Osteocyte (in vitro differentiated cells): ENCODE data around the gene KISS1. TPM values are rescaled to one million over a fixed set of nuclear protein-coding genes. Genes with fewer than 3 reads are reported as not detected.
"Not testable (repeated sequence)": the region's sequence is repeated elsewhere in the genome, so short reads cannot be mapped to it uniquely, and the experiment has no call there.

ENCODE experiments used
- DNase-seq: peaks from one replicate; pipeline ENCODE4 v3.0.0; 2021; ENCODE audit warnings: mixed read lengths; ENCODE audit not compliant: unreplicated experiment; ENCODE audit errors: extremely low spot score
- H3K27ac Mint-ChIP-seq: one replicate; pipeline ENCODE4 v1.8.0; 2021; ENCODE audit warnings: mild to moderate bottlenecking, mixed read lengths; ENCODE audit not compliant: unreplicated experiment
- H3K27me3 Mint-ChIP-seq: one replicate; pipeline ENCODE4 v1.8.0; 2021; ENCODE audit warnings: mixed read lengths; ENCODE audit not compliant: unreplicated experiment
- H3K36me3 Mint-ChIP-seq: one replicate; pipeline ENCODE4 v1.8.0; 2021; ENCODE audit warnings: mixed read lengths; ENCODE audit not compliant: unreplicated experiment
- H3K4me1 Mint-ChIP-seq: one replicate; pipeline ENCODE4 v1.8.0; 2021; ENCODE audit warnings: mixed read lengths; ENCODE audit not compliant: unreplicated experiment
- H3K4me3 Mint-ChIP-seq: one replicate; pipeline ENCODE4 v1.8.0; 2021; ENCODE audit warnings: mild to moderate bottlenecking, moderate library complexity, mixed read lengths; ENCODE audit not compliant: unreplicated experiment
- H3K9me3 Mint-ChIP-seq: one replicate; pipeline ENCODE4 v1.8.0; 2021; ENCODE audit warnings: mixed read lengths; ENCODE audit not compliant: unreplicated experiment
- CTCF ChIP-seq: fragments of 200-600 bp; sonication (generic); IDR thresholded peaks from 2 replicates; pipeline ENCODE4 v1.5.0; 2021; ENCODE audit warnings: antibody characterized with exemption, mild to moderate bottlenecking, moderate library complexity
- total RNA-seq: library from RNA; stranded (reverse); gene quantifications from 2 replicates; pipeline ENCODE4 v1.2.1, GENCODE V29; 2021

The KISS1 gene
- total RNA-seq, 1 donor from 2014 or later: not detected

GRCh38 chr1:204237515-204237914, 41.2 kb upstream of the KISS1 start:
- H3K4me1 Mint-ChIP-seq, H3K36me3 Mint-ChIP-seq, DNase-seq, H3K4me3 Mint-ChIP-seq, H3K9me3 Mint-ChIP-seq, H3K27ac Mint-ChIP-seq: not testable (repeated sequence)
- peaks cover 21% of the 10 kb centered on the region for H3K27me3 Mint-ChIP-seq

GRCh38 chr1:204232526-204232925, 36.2 kb upstream of the KISS1 start:
- Mint-ChIP-seq H3K27me3 (peaks cover 17% of the 10 kb centered on the region), H3K4me3 (no peak overlapping the region), H3K36me3 (no peaks in the 10 kb centered on the region), H3K9me3 (peaks cover 12% of the 10 kb centered on the region), H3K27ac (peak overlapping the region; percentile 6), H3K4me1 (peaks cover 10% of the 10 kb centered on the region)
- TF ChIP-seq CTCF: no peak
- DNase-seq: no peak

- DNase-seq: no peak
- H3K27me3 Mint-ChIP-seq: peaks cover 7% of the 10 kb centered on the region
- H3K9me3 Mint-ChIP-seq: peaks cover 5% of the 10 kb centered on the region
- H3K36me3 Mint-ChIP-seq: no peaks in the 10 kb centered on the region
- no peak for TF ChIP-seq CTCF
- H3K4me3 Mint-ChIP-seq: no peak overlapping the region
- H3K27ac Mint-ChIP-seq: no peak overlapping the region
- H3K4me1 Mint-ChIP-seq: peaks cover 15% of the 10 kb centered on the region
These were observed 33.9 kb upstream of the KISS1 start for GRCh38 chr1:204230211-204230610.

GRCh38 chr1:204228896-204229295, 32.6 kb upstream of the KISS1 start:
- Mint-ChIP-seq H3K9me3 (peaks cover 5% of the 10 kb centered on the region), H3K4me1 (peaks cover 15% of the 10 kb centered on the region), H3K36me3 (no peaks in the 10 kb centered on the region), H3K27ac (no peak overlapping the region), H3K4me3 (no peak overlapping the region), H3K27me3 (peaks cover 5% of the 10 kb centered on the region)
- no peak for TF ChIP-seq CTCF
- DNase-seq: no peak

- no peak overlapping the region for H3K4me3 Mint-ChIP-seq
- no peak for TF ChIP-seq CTCF
- H3K9me3 Mint-ChIP-seq: peaks cover 5% of the 10 kb centered on the region
- peaks cover 5% of the 10 kb centered on the region for H3K27me3 Mint-ChIP-seq
- peaks cover 15% of the 10 kb centered on the region for H3K4me1 Mint-ChIP-seq
- H3K36me3 Mint-ChIP-seq: no peaks in the 10 kb centered on the region
- DNase-seq: no peak
- no peak overlapping the region for H3K27ac Mint-ChIP-seq
These were observed 31.9 kb upstream of the KISS1 start for GRCh38 chr1:204227996-204228785.
